ENCODE measurements around the gene PCGF3.

The PCGF3 gene

GRCh38 chr4:738781-739280 lies 33.2 kb downstream of the PCGF3 start:
- no peak for TF ChIP-seq CTCF (conservative IDR thresholded peaks at IDR 0.05; ENCODE audit: low read depth, low read length)
- no peak overlapping the region for H3K4me3 ChIP-seq (ENCODE audit: low read length)
- no peak for DNase-seq (ENCODE audit: low read depth)

GRCh38 chr4:739569-739968 lies 33.9 kb downstream of the PCGF3 start:
- no peak for TF ChIP-seq CTCF (conservative IDR thresholded peaks at IDR 0.05; ENCODE audit: low read depth, low read length)
- DNase-seq (ENCODE audit: low read depth): no peak
- H3K4me3 ChIP-seq (ENCODE audit: low read length): no peak overlapping the region

- no peak for TF ChIP-seq CTCF (conservative IDR thresholded peaks at IDR 0.05; ENCODE audit: low read depth, low read length)
- no peak overlapping the region for H3K4me3 ChIP-seq (ENCODE audit: low read length)
- DNase-seq (ENCODE audit: low read depth): no peak
Measured at GRCh38 chr4:740011-740410, 34.4 kb downstream of the PCGF3 start.

GRCh38 chr4:740656-741282 lies 35.1 kb downstream of the PCGF3 start:
- DNase-seq (ENCODE audit: low read depth): no peak
- H3K4me3 ChIP-seq (ENCODE audit: low read length): no peak overlapping the region
- TF ChIP-seq CTCF (conservative IDR thresholded peaks at IDR 0.05; ENCODE audit: low read depth, low read length): no peak

- no peak for TF ChIP-seq CTCF (conservative IDR thresholded peaks at IDR 0.05; ENCODE audit: low read depth, low read length)
- no peak overlapping the region for H3K4me3 ChIP-seq (ENCODE audit: low read length)
- DNase-seq (ENCODE audit: low read depth): no peak
Measured at GRCh38 chr4:742096-742741, 36.6 kb downstream of the PCGF3 start.

GRCh38 chr4:742742-743311 lies 37.2 kb downstream of the PCGF3 start:
- DNase-seq (ENCODE audit: low read depth): no peak
- H3K4me3 ChIP-seq (ENCODE audit: low read length): no peak overlapping the region
- TF ChIP-seq CTCF (conservative IDR thresholded peaks at IDR 0.05; ENCODE audit: low read depth, low read length): peak; percentile 89

Measured in retinal pigment epithelial cell (primary cell).